HG02870 (cell line): ENCODE data around the gene NUB1.

Source experiments
- ATAC-seq: cut with Tn5 transposase; IDR thresholded peaks from one replicate; pipeline ENCODE4 v1.9.1; 2021; ENCODE audit warnings: mild to moderate bottlenecking, moderate library complexity; ENCODE audit not compliant: unreplicated experiment

The NUB1 gene

GRCh38 chr7:151342102-151342646 is 562 bp downstream of the NUB1 start:
- peak; percentile 49 for ATAC-seq

- ATAC-seq = no peak
Observed at GRCh38 chr7:151342811-151343210, 1.2 kb downstream of the NUB1 start.

- no peak for ATAC-seq
Observed at GRCh38 chr7:151343516-151343915, 1.9 kb downstream of the NUB1 start.

- ATAC-seq = no peak
Observed at GRCh38 chr7:151345576-151346469, 4.2 kb downstream of the NUB1 start.

- ATAC-seq = no peak
Observed at GRCh38 chr7:151346470-151346769, 4.8 kb downstream of the NUB1 start.

GRCh38 chr7:151347200-151347599 is 5.6 kb downstream of the NUB1 start:
- no peak for ATAC-seq

- ATAC-seq = no peak
Observed at GRCh38 chr7:151348970-151349369, 7.4 kb downstream of the NUB1 start.

- peak; percentile 27 for ATAC-seq
Observed at GRCh38 chr7:151349507-151349853, 7.9 kb downstream of the NUB1 start.

GRCh38 chr7:151351027-151351426 is 9.4 kb downstream of the NUB1 start:
- ATAC-seq = no peak

GRCh38 chr7:151351967-151352366 is 10.4 kb downstream of the NUB1 start:
- no peak for ATAC-seq

- no peak for ATAC-seq
Observed at GRCh38 chr7:151352512-151352911, 10.9 kb downstream of the NUB1 start.

- ATAC-seq = no peak
Observed at GRCh38 chr7:151361193-151361959, 19.8 kb downstream of the NUB1 start.

- ATAC-seq = no peak
Observed at GRCh38 chr7:151363182-151363581, 21.6 kb downstream of the NUB1 start.

GRCh38 chr7:151366166-151366879 is 24.7 kb downstream of the NUB1 start:
- ATAC-seq = no peak

- ATAC-seq = no peak
Observed at GRCh38 chr7:151366880-151367222, 25.2 kb downstream of the NUB1 start.

GRCh38 chr7:151367284-151367683 is 25.7 kb downstream of the NUB1 start:
- ATAC-seq = no peak

- ATAC-seq = peak; percentile 96
Observed at GRCh38 chr7:151368136-151368571, 26.5 kb downstream of the NUB1 start.

GRCh38 chr7:151371266-151371665 is 29.7 kb downstream of the NUB1 start:
- no peak for ATAC-seq

- no peak for ATAC-seq
Observed at GRCh38 chr7:151372612-151373265, 31.1 kb downstream of the NUB1 start.

- ATAC-seq = no peak
Observed at GRCh38 chr7:151373599-151373998, 32.0 kb downstream of the NUB1 start.

- no peak for ATAC-seq
Observed at GRCh38 chr7:151374139-151374538, 32.5 kb downstream of the NUB1 start.
